H1 (cell line): ENCODE results near the gene WIPI1. TPM values are rescaled to one million over a fixed set of nuclear protein-coding genes. Genes with fewer than 3 reads are reported as not detected.

ENCODE experiments used
- ASH2L ChIP-seq: fragments of 200-600, 300-600 bp; sonication (generic); IDR thresholded peaks from one replicate; pipeline ENCODE4 v1.7.1; 2017; ENCODE audit warnings: low read length
- GABPA ChIP-seq: IDR thresholded peaks from 2 replicates; pipeline ENCODE4 v1.6.1; 2011; ENCODE audit warnings: mild to moderate bottlenecking, low read length, moderate library complexity, borderline replicate concordance; ENCODE audit not compliant: insufficient read depth
- JUND ChIP-seq: IDR thresholded peaks from 2 replicates; pipeline ENCODE4 v1.6.1; 2011; ENCODE audit warnings: mild to moderate bottlenecking, improper control_type of control experiment, low read length
- SIRT6 ChIP-seq: IDR thresholded peaks from one replicate; pipeline ENCODE4 v1.7.1; 2012; ENCODE audit warnings: low read length, inconsistent platforms
- SRF ChIP-seq: IDR thresholded peaks from 2 replicates; pipeline ENCODE4 v1.6.1; 2011; ENCODE audit warnings: mild to moderate bottlenecking, low read depth, low read length, moderate library complexity
- SUZ12 ChIP-seq: fragments of 200-600 bp; sonication (generic); IDR thresholded peaks from 2 replicates; pipeline ENCODE4 v1.6.1; 2012; ENCODE audit warnings: mild to moderate bottlenecking, inconsistent platforms, low read length, moderate library complexity, mixed read lengths
- polyA plus RNA-seq, 7 experiments: library from polyadenylated mRNA; depleted of rRNA in 3 of 7; stranded (reverse) in 5 of 7; unstranded in 2 of 7; fragments of >200 nt in 5 of 7; fragments of 200-250 nt in 2 of 7; gene quantifications; 1 replicate in 5 of 7; 2 replicates in 1 of 7; 4 replicates in 1 of 7; pipeline versions ENCODE4 v1.2.1 to v1.2.3, GENCODE V29; 2011 to 2013; ENCODE audit warnings: missing spikeins in 2 of 7, mixed read lengths in 2 of 7
- total RNA-seq: library from RNA; stranded (reverse); fragmentation: NEBNext Ultra II Directional; extraction: Animal tissue kit (Norgen Biotek cat#: 25700); gene quantifications from 2 replicates; pipeline ENCODE4 v1.2.1, GENCODE V29; 2021

The WIPI1 gene
- total and polyA plus RNA-seq, 2 of the 8 experiments (the other 6 are each of a cell fraction or from before 2014, with no cell fraction given): 16.6 to 17.4 TPM

DNA sequence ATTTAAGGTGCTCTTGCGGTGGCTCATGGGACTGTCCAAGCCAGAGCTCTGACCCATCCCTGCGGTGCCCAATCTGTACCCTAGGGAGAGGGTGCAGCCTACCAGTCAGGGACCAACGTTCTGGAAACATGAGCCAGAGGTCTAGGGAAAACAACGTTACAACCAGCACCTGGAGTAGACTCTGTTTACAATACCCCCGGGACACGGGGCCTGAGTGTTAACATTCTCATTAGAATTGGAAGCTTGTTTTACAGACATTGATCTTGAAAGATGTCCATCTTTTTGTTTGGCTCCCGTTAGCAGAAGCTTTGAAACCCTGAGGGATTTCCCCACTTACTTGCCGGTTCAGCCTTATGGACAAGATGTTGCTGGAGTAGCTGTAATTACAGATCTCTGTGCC lies 6.9 kb downstream of the WIPI1 start (continued):
- TF ChIP-seq GABPA (no peak), JUND (no peak), ASH2L (no peak), SUZ12 (no peak), SIRT6 (no peak), SRF (no peak)
